OCI-M2 (cell line): ENCODE measurements around the gene ERC1.
"Not testable (repeated sequence)": the region's sequence is repeated elsewhere in the genome, so short reads cannot be mapped to it uniquely, and the experiment has no call there.

Experiments
- DNase-seq: peaks from one replicate; lab custom pipeline; 2025; ENCODE audit not compliant: unreplicated experiment; lab: John Stamatoyannopoulos, UW

The ERC1 gene

DNA sequence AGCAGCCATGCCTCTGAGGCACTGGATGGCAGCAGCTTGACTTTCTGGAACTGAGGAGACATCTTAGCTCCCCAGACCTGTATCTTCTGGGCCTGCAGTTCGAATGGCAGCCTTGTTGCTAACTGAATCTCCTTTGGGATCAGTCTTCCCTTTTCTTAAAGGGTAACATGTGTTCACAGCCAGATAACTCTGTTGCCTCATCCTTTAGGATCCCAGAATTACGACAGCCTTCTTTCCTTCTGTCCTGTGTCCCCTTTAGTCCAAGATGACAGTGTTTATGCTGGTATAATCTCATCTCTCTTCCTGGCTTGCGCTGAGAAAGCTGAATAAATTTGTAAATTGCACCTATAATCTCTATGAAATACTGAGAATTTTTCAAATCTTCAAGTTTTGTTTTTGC is 9.1 kb upstream of the ERC1 start:
- no peak for DNase-seq

DNA sequence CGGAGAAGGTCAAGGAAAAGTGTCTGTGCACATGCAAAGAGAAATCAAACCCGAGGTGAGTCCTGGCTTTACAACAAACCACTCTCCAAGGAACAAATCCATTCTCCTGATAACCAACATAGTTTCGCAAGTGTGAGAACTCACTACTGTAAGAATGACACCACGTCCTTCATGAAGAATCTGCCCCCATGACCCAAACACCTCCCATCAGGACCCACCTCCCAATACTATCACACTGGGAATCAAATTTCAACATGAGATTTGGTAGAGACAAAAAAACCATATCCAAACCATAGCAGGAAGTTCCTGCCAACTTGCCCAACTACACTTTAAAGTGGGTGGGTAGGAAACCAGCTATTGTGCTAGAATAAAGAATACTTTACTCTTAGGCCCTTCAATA is 2.4 kb upstream of the ERC1 start:
- no peak for DNase-seq

GRCh38 chr12:989051-989450 is 2.0 kb upstream of the ERC1 start:
- no peak for DNase-seq

DNA sequence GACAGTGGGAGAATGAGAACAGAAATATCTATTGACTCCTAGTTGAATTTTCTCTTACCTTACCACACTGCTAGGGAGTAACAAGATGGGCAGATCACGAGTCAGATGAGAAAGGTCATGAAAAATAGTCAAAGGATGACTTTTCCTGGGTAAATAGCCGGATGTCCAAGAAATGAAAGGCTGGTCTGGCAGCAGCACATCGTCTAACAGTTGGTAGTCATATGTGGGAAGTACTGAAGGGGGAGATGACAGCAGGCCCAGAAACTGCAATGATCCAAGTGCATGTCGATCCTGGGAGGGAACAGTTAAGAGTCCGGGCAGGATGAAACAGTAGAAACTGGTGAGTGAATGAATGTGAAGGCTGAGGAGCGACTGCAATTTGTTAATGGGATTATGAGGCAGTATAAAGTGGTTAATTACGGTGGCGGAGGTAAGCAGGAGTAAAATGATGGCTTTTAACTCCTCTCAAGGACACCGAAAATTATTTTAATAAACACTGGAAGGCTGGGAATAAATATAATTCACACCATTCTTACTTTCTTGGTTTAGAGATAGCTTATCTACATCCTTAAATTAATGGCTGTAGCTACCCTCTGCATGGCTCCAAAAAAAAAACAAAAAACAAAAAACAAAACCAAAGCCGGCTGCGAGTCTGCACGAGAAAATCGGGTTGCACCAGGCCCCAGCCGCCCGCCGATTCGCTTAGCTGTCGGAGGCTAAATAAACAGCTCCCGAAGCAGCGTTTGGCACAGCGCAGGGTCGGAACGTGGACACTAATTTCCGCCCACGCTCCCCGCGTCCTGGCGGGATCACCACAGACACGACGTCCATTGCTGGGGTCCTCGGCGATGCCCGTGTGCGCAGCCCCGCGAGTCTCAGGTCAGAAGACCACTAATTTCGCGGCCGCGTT is 1.0 kb upstream of the ERC1 start:
- DNase-seq: no peak

DNA sequence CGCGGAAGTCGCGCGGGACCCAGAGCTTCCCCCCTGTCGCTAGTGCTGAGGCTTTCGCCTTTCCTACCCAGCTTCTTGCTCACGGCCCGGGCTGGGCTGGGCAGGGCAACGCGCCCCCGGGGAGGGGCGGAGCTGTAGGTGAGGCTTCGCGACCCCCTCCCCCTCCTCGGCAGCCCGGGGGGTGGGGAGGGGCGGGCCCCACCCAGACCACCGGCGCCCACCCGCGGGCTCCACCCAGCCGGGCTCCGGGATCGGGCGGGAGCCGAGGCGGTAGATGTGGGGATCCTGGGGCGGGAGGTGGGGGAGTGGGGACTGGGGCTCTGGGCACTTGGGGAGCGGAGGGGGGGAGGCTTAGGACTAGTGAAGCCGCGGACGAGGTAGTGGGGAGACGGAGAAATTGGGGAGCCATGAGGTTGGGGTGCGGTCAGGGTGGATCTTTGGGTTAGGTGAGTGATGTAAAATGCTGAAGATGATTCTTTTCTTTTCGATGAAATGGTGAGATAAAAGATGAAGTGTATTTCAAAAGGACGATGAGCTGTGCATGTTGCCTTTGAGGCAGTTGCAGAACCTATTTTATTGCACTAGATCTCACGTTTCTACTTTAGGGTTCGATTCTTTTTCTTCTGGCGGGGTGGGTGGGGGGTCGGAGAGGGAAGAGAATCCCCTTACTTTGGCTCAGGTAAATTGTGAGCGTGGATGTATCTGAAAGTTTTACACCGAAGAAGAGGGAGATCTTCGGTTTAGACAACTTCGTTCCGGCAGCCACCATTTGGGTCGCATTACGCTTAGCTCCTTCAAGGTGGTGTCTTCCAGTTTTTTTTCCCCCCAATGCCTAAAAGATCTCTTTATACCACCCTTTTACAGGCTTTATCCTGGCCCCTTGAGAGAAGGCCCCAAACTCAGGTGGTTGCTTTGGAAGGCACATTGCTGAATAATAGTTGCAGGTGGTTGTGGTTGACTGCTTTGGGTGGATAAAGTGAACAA is 619 bp downstream of the ERC1 start:
- DNase-seq: no peak

GRCh38 chr12:992647-993046 is 1.6 kb downstream of the ERC1 start:
- no peak for DNase-seq

GRCh38 chr12:996881-997280 is 5.9 kb downstream of the ERC1 start:
- no peak for DNase-seq

GRCh38 chr12:997505-997904 is 6.5 kb downstream of the ERC1 start:
- no peak for DNase-seq

DNA sequence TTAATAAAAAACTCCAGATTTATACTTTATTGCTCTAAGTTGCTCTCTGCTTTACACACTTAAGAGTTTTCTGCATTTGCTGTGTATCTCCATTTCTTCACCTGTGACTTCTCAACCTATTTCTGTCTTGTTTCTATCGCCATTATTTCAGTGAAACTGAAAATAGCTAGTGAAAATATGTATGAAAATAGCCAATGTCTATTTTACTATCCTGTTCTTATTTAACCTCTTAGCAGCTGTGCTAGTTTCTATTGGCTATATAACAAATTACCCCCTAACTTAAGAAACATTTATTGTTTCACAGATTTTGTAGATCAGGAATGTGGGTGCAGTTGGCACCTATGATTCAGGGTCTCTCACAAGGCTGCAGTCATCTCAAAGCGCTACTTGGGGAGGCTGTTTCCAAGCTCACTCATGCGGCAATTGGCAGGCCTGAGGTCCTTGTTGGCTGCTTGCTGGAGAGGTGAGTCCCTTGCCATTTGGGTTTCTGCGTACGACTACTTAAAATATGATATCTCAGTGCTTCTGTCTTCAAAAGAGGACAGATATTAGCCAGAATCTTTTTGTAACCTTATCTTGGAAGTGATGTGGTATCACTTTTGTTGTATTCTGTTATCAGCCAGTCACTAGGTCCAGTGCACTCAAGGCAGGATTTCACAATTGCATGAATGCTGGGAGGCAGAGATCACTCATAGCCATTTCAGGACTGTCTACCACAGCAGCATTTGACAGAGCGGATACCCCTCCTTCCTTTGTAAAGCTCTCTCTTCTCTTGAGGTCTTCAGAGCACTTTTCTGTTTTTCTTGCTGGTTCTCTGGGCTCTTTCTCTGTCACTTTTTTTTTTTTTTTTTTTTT is 7.2 kb downstream of the ERC1 start:
- no peak for DNase-seq

GRCh38 chr12:999736-1000135 is 8.7 kb downstream of the ERC1 start:
- not testable (repeated sequence) for DNase-seq

GRCh38 chr12:1001507-1001906 is 10.5 kb downstream of the ERC1 start:
- DNase-seq: no peak

- no peak for DNase-seq
Observed at GRCh38 chr12:1003600-1004271, 12.7 kb downstream of the ERC1 start.

DNA sequence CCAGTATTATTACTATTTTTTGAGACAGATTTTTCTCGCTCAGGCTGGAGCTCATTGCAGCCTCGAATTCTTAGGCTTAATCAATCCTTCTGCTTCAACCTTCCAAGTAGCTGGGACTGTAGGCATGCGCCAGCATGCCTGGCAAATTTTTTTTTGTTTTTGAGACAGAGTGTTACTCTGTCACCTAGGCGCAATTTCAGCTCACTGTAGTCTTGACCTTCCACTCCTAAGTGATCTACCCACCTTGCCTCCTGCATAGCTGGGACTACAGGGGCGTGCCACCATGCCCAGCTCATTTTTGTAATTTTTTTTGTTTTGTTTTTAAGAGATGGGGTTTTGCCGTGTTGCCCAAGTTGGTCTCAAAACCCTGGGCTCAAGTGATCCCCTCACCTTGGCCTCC is 15.2 kb downstream of the ERC1 start:
- DNase-seq: no peak

DNA sequence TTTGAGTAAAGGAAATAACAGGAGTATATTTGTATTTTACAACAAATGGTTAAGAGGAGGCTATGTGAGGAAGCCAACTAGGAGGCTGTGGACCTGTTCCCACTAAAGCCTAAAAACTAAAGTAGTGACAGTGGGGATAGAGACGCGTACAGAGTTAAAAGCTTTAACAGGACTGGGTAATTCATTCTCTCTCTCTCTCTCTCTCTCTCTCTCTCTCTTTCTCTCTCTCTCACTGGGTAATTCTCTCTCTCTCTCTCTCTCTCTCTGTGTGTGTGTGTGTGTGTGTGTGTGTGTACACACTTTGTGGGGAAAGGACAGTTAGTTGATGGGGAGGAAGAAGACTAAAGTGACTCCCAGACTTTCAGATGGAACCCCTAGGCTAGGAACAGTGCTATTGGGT is 16.3 kb downstream of the ERC1 start:
- no peak for DNase-seq

- no peak for DNase-seq
Observed at GRCh38 chr12:1007994-1008393, 17.0 kb downstream of the ERC1 start.

GRCh38 chr12:1011091-1011490 is 20.1 kb downstream of the ERC1 start:
- no peak for DNase-seq

- no peak for DNase-seq
Observed at GRCh38 chr12:1013618-1014489, 22.8 kb downstream of the ERC1 start.

- DNase-seq: no peak
Observed at GRCh38 chr12:1019283-1019682, 28.3 kb downstream of the ERC1 start.

GRCh38 chr12:1020389-1020788 is 29.4 kb downstream of the ERC1 start:
- no peak for DNase-seq
